PC-3 (cell line): ENCODE measurements around the gene CD58. TPM values are rescaled to one million over a fixed set of nuclear protein-coding genes. Genes with fewer than 3 reads are reported as not detected.

ENCODE experiments used
- ATAC-seq: fragments of 200-7000 bp; cut with Tn5 transposase; 2 replicates; pipeline ENCODE4 v1.9.1; 2020; ENCODE audit warnings: mild to moderate bottlenecking, moderate library complexity
- BruUV-seq: library from RNA; stranded (reverse); fragments of 400-500 nt; replicated peaks from 2 replicates; lab custom pipeline; 2021; lab: Mats Ljungman, UMichigan
- CTCF ChIA-PET: fragments of 300-600 bp; sonication (Branson Sonifier 250); formaldehyde crosslinking; loops from one replicate; lab custom pipeline; 2022; ENCODE audit warnings: antibody characterized with exemption; lab: Charles Lee
- POLR2A ChIA-PET: fragments of 300-600 bp; sonication (Branson Sonifier 250); formaldehyde crosslinking; loops from one replicate; lab custom pipeline; 2022; ENCODE audit warnings: antibody characterized with exemption; ENCODE audit not compliant: unreplicated experiment; lab: Charles Lee
- DNase-seq: peaks from one replicate; pipeline ENCODE4 v3.0.0-alpha.2; 2015
- H2AFZ ChIP-seq: fragments of 300-600 bp; sonication (generic); 2 replicates; pipeline ENCODE4 v1.6.0; 2016; ENCODE audit warnings: antibody characterized with exemption, low read length
- H3F3A ChIP-seq: fragments of 300-600 bp; sonication (generic); one replicate; pipeline ENCODE4 v1.6.0; 2017; ENCODE audit warnings: antibody characterized with exemption, low read length, control low read depth, mild to moderate bottlenecking; ENCODE audit not compliant: unreplicated experiment
- H3K27ac ChIP-seq: fragments of 300-600 bp; sonication (generic); 2 replicates; pipeline ENCODE4 v1.5.1; 2016; ENCODE audit warnings: mild to moderate bottlenecking, low read length
- H3K27me3 ChIP-seq: fragments of 300-600 bp; sonication (generic); 2 replicates; pipeline ENCODE4 v1.6.1; 2016; ENCODE audit warnings: low read length, mixed read lengths
- H3K36me3 ChIP-seq: fragments of 300-600 bp; sonication (generic); 2 replicates; pipeline ENCODE4 v1.6.1; 2016; ENCODE audit warnings: low read depth, mixed run types, low read length, mixed read lengths
- H3K4me1 ChIP-seq: fragments of 300-600 bp; sonication (generic); 2 replicates; pipeline ENCODE4 v1.5.1; 2016; ENCODE audit warnings: low read length; ENCODE audit not compliant: insufficient read depth
- H3K4me2 ChIP-seq: fragments of 300-600 bp; sonication (generic); 2 replicates; pipeline ENCODE4 v1.6.0; 2016; ENCODE audit warnings: low read length
- H3K4me3 ChIP-seq: fragments of 300-600 bp; sonication (generic); 2 replicates; pipeline ENCODE4 v1.5.1; 2016; ENCODE audit warnings: mild to moderate bottlenecking, low read length, mixed read lengths
- H3K79me2 ChIP-seq: fragments of 300-600 bp; sonication (generic); 2 replicates; pipeline ENCODE4 v1.6.1; 2017; ENCODE audit warnings: low read length, mixed read lengths
- H3K9ac ChIP-seq: fragments of 300-600 bp; sonication (generic); 2 replicates; pipeline ENCODE4 v1.6.0; 2016; ENCODE audit warnings: mild to moderate bottlenecking, low read length
- H3K9me2 ChIP-seq: fragments of 300-600 bp; sonication (generic); replicated peaks from 2 replicates; pipeline ENCODE4 v1.6.1; 2016; ENCODE audit warnings: mixed run types, low read length, mixed read lengths
- H3K9me3 ChIP-seq: fragments of 300-600 bp; sonication (generic); 2 replicates; pipeline ENCODE4 v1.6.1; 2016; ENCODE audit warnings: low read length, mixed read lengths
- H4K20me1 ChIP-seq: fragments of 300-600 bp; sonication (generic); 2 replicates; pipeline ENCODE4 v1.6.1; 2016; ENCODE audit warnings: low read length, mixed read lengths
- EZH2 ChIP-seq: fragments of 300-600 bp; sonication (generic); IDR thresholded peaks from one replicate; pipeline ENCODE4 v1.6.1; 2017; ENCODE audit warnings: antibody characterized with exemption, mild to moderate bottlenecking, low read length; ENCODE audit not compliant: unreplicated experiment
- EZH2phosphoT487 ChIP-seq: fragments of 300-600 bp; sonication (generic); IDR thresholded peaks from 2 replicates; pipeline ENCODE4 v1.6.1; 2018; ENCODE audit warnings: mild to moderate bottlenecking, antibody characterized with exemption, low read length, borderline replicate concordance
- intact Hi-C: fragments of 100-400 bp; cut with micrococcal nuclease; formaldehyde crosslinking; loops from 2 replicates; pipeline ENCODE4 v1.9.0; 2023
- total RNA-seq: library from RNA; depleted of rRNA; stranded (reverse); fragments of >200 nt; gene quantifications from 2 replicates; pipeline ENCODE4 v1.2.3, GENCODE V29; 2014
- TF ChIP-seq, protein P1 (sequence below): fragments of 300-600 bp; sonication (generic); conservative IDR thresholded peaks from 2 replicates; pipeline ENCODE4 v1.5.1; 2017; ENCODE audit warnings: antibody characterized with exemption, low read depth, mild to moderate bottlenecking, low read length

The CD58 gene
- total RNA-seq, 1 experiment from 2014 or later = 26.9 TPM

DNA sequence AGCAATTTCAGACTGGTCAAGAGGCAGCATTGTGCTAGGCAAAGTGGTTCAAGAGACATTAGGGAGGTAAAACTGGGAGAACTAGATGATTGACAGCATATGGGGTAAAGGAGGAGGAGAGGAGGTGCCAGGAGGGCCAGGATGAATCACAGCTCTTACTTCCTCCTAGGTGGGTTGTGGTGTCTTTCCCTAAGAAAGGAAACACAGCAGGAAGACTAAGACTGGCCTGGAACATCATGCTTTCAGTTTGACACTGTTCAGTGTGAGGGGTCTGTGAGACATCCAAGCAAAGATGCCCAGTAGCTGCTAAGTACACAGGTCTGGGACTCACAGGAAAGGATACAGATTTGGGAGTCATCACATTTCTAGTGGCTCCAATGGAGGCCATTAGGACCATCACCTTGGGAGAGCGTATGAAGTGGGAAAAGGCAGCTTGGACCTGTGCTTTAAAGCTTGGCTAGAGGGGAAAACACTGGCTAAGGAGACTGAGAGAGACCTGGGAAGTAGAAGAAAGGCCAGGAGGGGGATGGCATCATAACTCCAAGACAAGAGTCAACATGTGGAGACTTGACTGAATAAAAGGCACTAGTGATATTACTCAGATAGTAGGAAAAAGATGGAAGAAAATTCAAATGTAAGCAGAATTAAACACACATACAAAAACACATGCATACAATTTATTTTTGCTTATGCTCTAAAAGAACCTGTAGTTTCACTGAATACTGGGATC is 17.3 kb downstream of the CD58 start:
- peak overlapping the region; percentile 62 for H3K27ac ChIP-seq
- H3K36me3 ChIP-seq = no peaks in the 10 kb centered on the region
- no peaks in the 10 kb centered on the region for H3K9me2 ChIP-seq
- peak overlapping the region; percentile 34; the same call in 1 of the 2 replicates for H3K4me3 ChIP-seq
- no peak overlapping the region for H2AFZ ChIP-seq
- peak; percentile 63 for DNase-seq
- H3K9me3 ChIP-seq = no peaks in the 10 kb centered on the region
- peaks cover 85% of the 10 kb centered on the region for H3K79me2 ChIP-seq
- ATAC-seq = peak; percentile 25; the same call in 1 of the 2 replicates
- H3K27me3 ChIP-seq = no peaks in the 10 kb centered on the region
- CTCF ChIA-PET = interaction anchor here (0.6 kb wide), 2 partner anchors 16 to 21 kb away, joined by 3 read pairs; no protein-coding TSS in a partner anchor
- H4K20me1 ChIP-seq = no peaks in the 10 kb centered on the region
- H3K4me1 ChIP-seq = peaks cover 34% of the 10 kb centered on the region
- TF ChIP-seq EZH2phosphoT487 (no peak), EZH2 (no peak)
- TF ChIP-seq, protein P1, sequence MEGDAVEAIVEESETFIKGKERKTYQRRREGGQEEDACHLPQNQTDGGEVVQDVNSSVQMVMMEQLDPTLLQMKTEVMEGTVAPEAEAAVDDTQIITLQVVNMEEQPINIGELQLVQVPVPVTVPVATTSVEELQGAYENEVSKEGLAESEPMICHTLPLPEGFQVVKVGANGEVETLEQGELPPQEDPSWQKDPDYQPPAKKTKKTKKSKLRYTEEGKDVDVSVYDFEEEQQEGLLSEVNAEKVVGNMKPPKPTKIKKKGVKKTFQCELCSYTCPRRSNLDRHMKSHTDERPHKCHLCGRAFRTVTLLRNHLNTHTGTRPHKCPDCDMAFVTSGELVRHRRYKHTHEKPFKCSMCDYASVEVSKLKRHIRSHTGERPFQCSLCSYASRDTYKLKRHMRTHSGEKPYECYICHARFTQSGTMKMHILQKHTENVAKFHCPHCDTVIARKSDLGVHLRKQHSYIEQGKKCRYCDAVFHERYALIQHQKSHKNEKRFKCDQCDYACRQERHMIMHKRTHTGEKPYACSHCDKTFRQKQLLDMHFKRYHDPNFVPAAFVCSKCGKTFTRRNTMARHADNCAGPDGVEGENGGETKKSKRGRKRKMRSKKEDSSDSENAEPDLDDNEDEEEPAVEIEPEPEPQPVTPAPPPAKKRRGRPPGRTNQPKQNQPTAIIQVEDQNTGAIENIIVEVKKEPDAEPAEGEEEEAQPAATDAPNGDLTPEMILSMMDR = no peak
- H3K9ac ChIP-seq = 0 out of 2 replicates have a peak overlapping the region, but pooled peaks have one; percentile 4
- no TSS peak for BruUV-seq
- POLR2A ChIA-PET = no interaction called here
- intact Hi-C loops = no loop called here
- H3F3A ChIP-seq = no peaks in the 10 kb centered on the region
- H3K4me2 ChIP-seq = peak overlapping the region; percentile 68

DNA sequence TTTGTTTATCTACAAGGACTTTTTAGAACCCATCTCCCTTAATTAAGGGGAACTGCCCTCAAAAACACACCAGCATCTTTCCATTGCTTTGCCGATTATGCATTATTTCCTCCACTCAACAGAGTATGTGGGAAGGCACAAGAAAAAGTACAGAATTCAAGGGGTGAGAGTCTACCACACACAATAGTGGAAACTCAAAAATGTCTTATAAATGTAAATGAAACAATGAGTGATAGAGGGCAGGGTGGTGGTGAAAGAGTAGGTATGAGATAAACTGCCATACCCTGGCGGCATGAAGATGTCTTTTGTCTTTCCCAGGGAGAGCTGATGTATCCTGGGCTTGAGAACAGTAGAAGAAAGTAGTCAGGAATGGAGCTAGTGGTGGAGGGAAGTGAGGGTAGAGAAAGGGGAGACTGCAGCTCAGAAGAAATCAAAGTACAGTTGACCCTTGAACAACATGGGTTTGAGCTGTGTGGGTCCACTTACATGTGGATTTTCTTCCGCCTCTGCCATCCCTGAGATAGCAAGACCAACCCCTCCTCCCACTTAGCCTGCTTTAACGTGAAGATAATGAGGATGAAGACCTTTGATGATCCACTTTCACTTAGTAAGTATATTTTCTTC is 24.4 kb downstream of the CD58 start:
- H3K79me2 ChIP-seq = peaks cover 49% of the 10 kb centered on the region
- CTCF ChIA-PET = no interaction called here

More for the DNA sequence above, 24.4 kb downstream of the CD58 start:
- Histone ChIP-seq H3K4me3 (no peak overlapping the region), H3K9me3 (no peaks in the 10 kb centered on the region), H3K4me1 (no peaks in the 10 kb centered on the region), H3K27me3 (no peaks in the 10 kb centered on the region), H3K9ac (no peak overlapping the region), H2AFZ (no peak overlapping the region), H3K9me2 (no peaks in the 10 kb centered on the region), H3K36me3 (peaks cover 12% of the 10 kb centered on the region; the same call in 1 of the 2 replicates), H3K27ac (no peak overlapping the region), H4K20me1 (no peaks in the 10 kb centered on the region), H3F3A (no peaks in the 10 kb centered on the region), H3K4me2 (no peak overlapping the region)
- no TSS peak for BruUV-seq
- ATAC-seq (no peak), DNase-seq (no peak)
- intact Hi-C loops = no loop called here
- no peak for TF ChIP-seq EZH2phosphoT487
- TF ChIP-seq EZH2 = no peak
- TF ChIP-seq, protein P1 = no peak
- POLR2A ChIA-PET = no interaction called here
